Measurements from ENCODE around the gene POLR3B.

Gene POLR3B

GRCh38 chr12:106344131-106344530 is 13.4 kb upstream of the POLR3B start:
- no CpG with 5 or more reads among the region's 5 CpGs for WGBS (ENCODE audit: extremely low coverage, insufficient coverage, low lambda C conversion rate)

GRCh38 chr12:106345746-106346145 is 11.8 kb upstream of the POLR3B start:
- no peak overlapping the region for H3K27ac ChIP-seq (ENCODE audit: low read depth, low read length)
- H3K56ac ChIP-seq (ENCODE audit: low read length) = no peak overlapping the region
- no peaks in the 10 kb centered on the region for H3K79me2 ChIP-seq (ENCODE audit: control insufficient read depth, insufficient read depth, low read length)
- H3K4me2 ChIP-seq (ENCODE audit: low read length) = no peak overlapping the region
- no peak overlapping the region for H3K4ac ChIP-seq (ENCODE audit: low read depth, low read length)
- no peaks in the 10 kb centered on the region for H3K79me1 ChIP-seq (ENCODE audit: low read length)
- no peaks in the 10 kb centered on the region for H3K36me3 ChIP-seq (ENCODE audit: control insufficient read depth, insufficient read depth, low read length)
- peak; percentile 91 for DNase-seq
- no peak overlapping the region for H4K8ac ChIP-seq (ENCODE audit: low read depth, low read length)
- WGBS (ENCODE audit: extremely low coverage, insufficient coverage, low lambda C conversion rate) = no CpG with 5 or more reads among the region's 5 CpGs
- H2BK15ac ChIP-seq (replicated peaks; ENCODE audit: low read depth) = no peak overlapping the region
- no peak overlapping the region for H3K23ac ChIP-seq (ENCODE audit: low read length)
- no peaks in the 10 kb centered on the region for H3K27me3 ChIP-seq (ENCODE audit: insufficient read depth, low read length, poor library complexity)
- H4K5ac ChIP-seq (ENCODE audit: low read length) = no peak overlapping the region
- no peak overlapping the region for H2BK120ac ChIP-seq (ENCODE audit: low read depth, low read length)
- no peak overlapping the region for H2AK5ac ChIP-seq (ENCODE audit: low read length)
- H3K9ac ChIP-seq (ENCODE audit: low read length) = no peak overlapping the region
- H3K4me3 ChIP-seq (ENCODE audit: low read length) = no peak overlapping the region
- no peak overlapping the region for H3K18ac ChIP-seq (ENCODE audit: low read length)
- no peaks in the 10 kb centered on the region for H3K4me1 ChIP-seq (ENCODE audit: control insufficient read depth, low read depth, low read length)
- H2BK5ac ChIP-seq (ENCODE audit: low read length) = no peak overlapping the region

More at GRCh38 chr12:106344131-106344530, 13.4 kb upstream of the POLR3B start:
- Histone ChIP-seq H2BK15ac (replicated peaks; ENCODE audit: low read depth) (no peak overlapping the region), H3K4ac (ENCODE audit: low read depth, low read length) (no peak overlapping the region), H3K4me3 (ENCODE audit: low read length) (no peak overlapping the region), H3K79me1 (ENCODE audit: low read length) (no peaks in the 10 kb centered on the region), H3K56ac (ENCODE audit: low read length) (no peak overlapping the region), H3K23ac (ENCODE audit: low read length) (no peak overlapping the region), H3K18ac (ENCODE audit: low read length) (no peak overlapping the region), H3K27me3 (ENCODE audit: insufficient read depth, low read length, poor library complexity) (no peaks in the 10 kb centered on the region), H2BK120ac (ENCODE audit: low read depth, low read length) (no peak overlapping the region), H3K36me3 (ENCODE audit: control insufficient read depth, insufficient read depth, low read length) (no peaks in the 10 kb centered on the region), H3K4me1 (ENCODE audit: control insufficient read depth, low read depth, low read length) (no peaks in the 10 kb centered on the region), H4K8ac (ENCODE audit: low read depth, low read length) (no peak overlapping the region), H3K4me2 (ENCODE audit: low read length) (no peak overlapping the region), H2BK5ac (ENCODE audit: low read length) (no peak overlapping the region), H3K27ac (ENCODE audit: low read depth, low read length) (no peak overlapping the region), H3K9ac (ENCODE audit: low read length) (no peak overlapping the region), H4K5ac (ENCODE audit: low read length) (no peak overlapping the region), H3K79me2 (ENCODE audit: control insufficient read depth, insufficient read depth, low read length) (no peaks in the 10 kb centered on the region), H2AK5ac (ENCODE audit: low read length) (no peak overlapping the region)
- DNase-seq = no peak

- H3K56ac ChIP-seq (ENCODE audit: low read length) = no peak overlapping the region
- no peak overlapping the region for H3K9ac ChIP-seq (ENCODE audit: low read length)
- H2BK15ac ChIP-seq (replicated peaks; ENCODE audit: low read depth) = no peak overlapping the region
- WGBS (ENCODE audit: extremely low coverage, insufficient coverage, low lambda C conversion rate) = no CpG with 5 or more reads among the region's 4 CpGs
- no peak overlapping the region for H2AK5ac ChIP-seq (ENCODE audit: low read length)
- H3K79me2 ChIP-seq (ENCODE audit: control insufficient read depth, insufficient read depth, low read length) = no peaks in the 10 kb centered on the region
- H3K18ac ChIP-seq (ENCODE audit: low read length) = no peak overlapping the region
- no peak overlapping the region for H2BK120ac ChIP-seq (ENCODE audit: low read depth, low read length)
- H3K4ac ChIP-seq (ENCODE audit: low read depth, low read length) = no peak overlapping the region
- H3K4me1 ChIP-seq (ENCODE audit: control insufficient read depth, low read depth, low read length) = no peaks in the 10 kb centered on the region
- no peak overlapping the region for H4K8ac ChIP-seq (ENCODE audit: low read depth, low read length)
- H3K27me3 ChIP-seq (ENCODE audit: insufficient read depth, low read length, poor library complexity) = peaks cover 2% of the 10 kb centered on the region
- H3K4me2 ChIP-seq (ENCODE audit: low read length) = no peak overlapping the region
- no peak for DNase-seq
- no peak overlapping the region for H3K23ac ChIP-seq (ENCODE audit: low read length)
- H3K27ac ChIP-seq (ENCODE audit: low read depth, low read length) = no peak overlapping the region
- H3K4me3 ChIP-seq (ENCODE audit: low read length) = no peak overlapping the region
- no peaks in the 10 kb centered on the region for H3K36me3 ChIP-seq (ENCODE audit: control insufficient read depth, insufficient read depth, low read length)
- no peak overlapping the region for H4K5ac ChIP-seq (ENCODE audit: low read length)
- no peak overlapping the region for H2BK5ac ChIP-seq (ENCODE audit: low read length)
- H3K79me1 ChIP-seq (ENCODE audit: low read length) = no peaks in the 10 kb centered on the region
Observed at GRCh38 chr12:106348411-106348810, 9.1 kb upstream of the POLR3B start.

- no peak for DNase-seq
- Histone ChIP-seq H3K4me3 (ENCODE audit: low read length) (no peak overlapping the region), H2AK5ac (ENCODE audit: low read length) (no peak overlapping the region), H2BK120ac (ENCODE audit: low read depth, low read length) (no peak overlapping the region), H3K18ac (ENCODE audit: low read length) (no peak overlapping the region), H3K27me3 (ENCODE audit: insufficient read depth, low read length, poor library complexity) (peaks cover 2% of the 10 kb centered on the region), H4K8ac (ENCODE audit: low read depth, low read length) (no peak overlapping the region), H3K4me2 (ENCODE audit: low read length) (no peak overlapping the region), H3K36me3 (ENCODE audit: control insufficient read depth, insufficient read depth, low read length) (no peaks in the 10 kb centered on the region), H3K56ac (ENCODE audit: low read length) (no peak overlapping the region), H2BK15ac (replicated peaks; ENCODE audit: low read depth) (no peak overlapping the region), H3K23ac (ENCODE audit: low read length) (no peak overlapping the region), H3K27ac (ENCODE audit: low read depth, low read length) (no peak overlapping the region), H3K79me2 (ENCODE audit: control insufficient read depth, insufficient read depth, low read length) (no peaks in the 10 kb centered on the region), H4K5ac (ENCODE audit: low read length) (no peak overlapping the region), H3K79me1 (ENCODE audit: low read length) (no peaks in the 10 kb centered on the region), H3K4ac (ENCODE audit: low read depth, low read length) (no peak overlapping the region), H3K4me1 (ENCODE audit: control insufficient read depth, low read depth, low read length) (no peaks in the 10 kb centered on the region), H3K9ac (ENCODE audit: low read length) (no peak overlapping the region), H2BK5ac (ENCODE audit: low read length) (no peak overlapping the region)
- WGBS (ENCODE audit: extremely low coverage, insufficient coverage, low lambda C conversion rate) = no CpG with 5 or more reads among the region's 6 CpGs
Observed at GRCh38 chr12:106353175-106353574, 4.4 kb upstream of the POLR3B start.

- no peak overlapping the region for H2BK120ac ChIP-seq (ENCODE audit: low read depth, low read length)
- H3K56ac ChIP-seq (ENCODE audit: low read length) = peak overlapping the region; percentile 94
- H3K18ac ChIP-seq (ENCODE audit: low read length) = peak overlapping the region; percentile 24
- no peaks in the 10 kb centered on the region for H3K36me3 ChIP-seq (ENCODE audit: control insufficient read depth, insufficient read depth, low read length)
- H3K4ac ChIP-seq (ENCODE audit: low read depth, low read length) = peak overlapping the region; percentile 41
- no peak overlapping the region for H4K5ac ChIP-seq (ENCODE audit: low read length)
- WGBS (ENCODE audit: extremely low coverage, insufficient coverage, low lambda C conversion rate) = no CpG with 5 or more reads among the region's 17 CpGs
- DNase-seq = peak; percentile 73
- H4K8ac ChIP-seq (ENCODE audit: low read depth, low read length) = no peak overlapping the region
- no peak overlapping the region for H2BK15ac ChIP-seq (replicated peaks; ENCODE audit: low read depth)
- H3K4me1 ChIP-seq (ENCODE audit: control insufficient read depth, low read depth, low read length) = peaks cover 1% of the 10 kb centered on the region
- peaks cover 18% of the 10 kb centered on the region for H3K79me1 ChIP-seq (ENCODE audit: low read length)
- H2AK5ac ChIP-seq (ENCODE audit: low read length) = no peak overlapping the region
- H3K4me2 ChIP-seq (ENCODE audit: low read length) = peak overlapping the region; percentile 27
- H3K79me2 ChIP-seq (ENCODE audit: control insufficient read depth, insufficient read depth, low read length) = peaks cover 8% of the 10 kb centered on the region
- no peak overlapping the region for H3K23ac ChIP-seq (ENCODE audit: low read length)
- H3K9ac ChIP-seq (ENCODE audit: low read length) = peak overlapping the region; percentile 85
- peak overlapping the region; percentile 72 for H3K27ac ChIP-seq (ENCODE audit: low read depth, low read length)
- no peaks in the 10 kb centered on the region for H3K27me3 ChIP-seq (ENCODE audit: insufficient read depth, low read length, poor library complexity)
- H2BK5ac ChIP-seq (ENCODE audit: low read length) = no peak overlapping the region
- peak overlapping the region; percentile 70 for H3K4me3 ChIP-seq (ENCODE audit: low read length)
Observed at GRCh38 chr12:106358396-106359241, 1.1 kb downstream of the POLR3B start.

Measured in mesendoderm (in vitro differentiated cells).